ENCODE measurements around the gene VTN.

VTN gene

DNA sequence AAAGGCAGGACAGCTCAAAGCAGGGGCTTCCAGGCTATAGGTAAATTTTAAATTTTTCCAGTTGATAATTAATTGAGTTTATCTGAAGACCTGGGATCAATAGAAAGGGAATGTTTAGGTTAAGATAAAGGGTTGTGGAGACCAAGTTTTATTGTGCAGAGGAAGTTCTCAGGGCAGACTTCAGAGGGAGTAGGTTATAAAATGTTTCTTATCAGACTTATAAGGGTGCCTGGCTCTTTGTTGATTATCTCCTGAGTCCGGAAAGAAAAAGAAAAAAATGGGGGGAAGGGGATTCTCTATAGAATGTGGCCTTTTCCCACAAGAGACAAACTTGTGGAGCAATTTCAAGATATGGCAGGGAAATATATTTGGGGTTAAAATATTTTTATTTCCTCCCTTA, 20.0 kb upstream of the VTN start:
- no peak for TF ChIP-seq GATA1 (IDR thresholded peaks at IDR 0.05; ENCODE audit: low read depth, low read length)
- peak in 1 of 2 experiments; percentile 38 for DNase-seq

DNA sequence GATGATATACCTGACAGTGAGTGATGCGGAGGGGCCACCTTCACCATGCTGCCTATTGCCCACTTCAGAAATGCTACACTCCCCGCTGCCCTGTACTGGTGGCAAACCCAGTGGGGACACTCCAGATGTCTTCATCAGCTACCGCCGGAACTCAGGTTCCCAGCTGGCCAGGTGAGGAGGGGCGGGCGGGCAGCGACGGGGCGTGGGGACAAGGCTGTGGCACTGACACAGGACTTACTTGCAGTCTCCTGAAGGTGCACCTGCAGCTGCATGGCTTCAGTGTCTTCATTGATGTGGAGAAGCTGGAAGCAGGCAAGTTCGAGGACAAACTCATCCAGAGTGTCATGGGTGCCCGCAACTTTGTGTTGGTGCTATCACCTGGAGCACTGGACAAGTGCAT, 18.0 kb upstream of the VTN start:
- TF ChIP-seq POLR2A (IDR thresholded peaks at IDR 0.05; ENCODE audit: low read length): no peak
- TF ChIP-seq GATA1 (IDR thresholded peaks at IDR 0.05; ENCODE audit: low read depth, low read length): no peak

DNA sequence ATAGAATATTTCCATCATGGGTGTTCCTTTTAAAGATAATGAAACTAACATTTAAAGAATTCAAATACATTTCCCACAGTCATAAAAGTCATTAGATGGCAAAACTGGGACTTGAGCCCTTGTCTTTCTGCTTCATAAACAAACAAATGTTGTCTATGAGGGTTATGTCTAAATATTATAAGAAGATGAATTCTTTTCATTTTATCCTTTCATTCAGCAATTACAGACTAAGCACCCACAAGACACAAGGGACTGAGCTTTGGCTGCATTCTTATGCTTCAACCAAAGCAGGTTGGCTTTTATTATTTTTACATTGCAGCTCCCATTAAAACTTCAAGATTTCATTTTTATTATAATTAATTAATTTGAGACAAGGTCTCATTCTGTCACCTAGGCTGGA, 16.3 kb upstream of the VTN start:
- no peak for TF ChIP-seq GATA1 (IDR thresholded peaks at IDR 0.05; ENCODE audit: low read depth, low read length)
- TF ChIP-seq POLR2A (IDR thresholded peaks at IDR 0.05; ENCODE audit: low read length): no peak
- no peak for DNase-seq

More for the DNA sequence above, 18.0 kb upstream of the VTN start:
- no peak for DNase-seq

DNA sequence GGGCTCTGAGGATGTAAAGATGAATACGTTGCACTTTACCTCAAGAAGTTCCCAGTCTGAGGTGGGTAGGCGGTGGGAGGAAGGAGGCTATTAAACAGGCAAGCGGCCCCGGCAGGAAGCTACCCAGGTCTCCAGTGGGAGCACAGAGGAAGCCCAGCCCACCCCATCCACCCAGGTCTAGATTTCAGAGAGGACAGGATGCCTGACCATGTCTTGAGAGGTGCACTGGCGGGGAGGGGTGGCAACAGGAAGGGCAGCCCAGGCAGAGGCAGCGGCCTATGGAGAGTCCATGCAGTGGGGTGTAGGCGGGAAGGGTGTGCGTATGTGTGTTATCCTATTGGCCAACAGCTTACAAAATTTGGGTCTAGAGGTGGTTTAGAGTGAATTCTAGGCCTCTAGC, 15.3 kb upstream of the VTN start:
- no peak for DNase-seq
- TF ChIP-seq POLR2A (IDR thresholded peaks at IDR 0.05; ENCODE audit: low read length): no peak
- no peak for TF ChIP-seq GATA1 (IDR thresholded peaks at IDR 0.05; ENCODE audit: low read depth, low read length)

DNA sequence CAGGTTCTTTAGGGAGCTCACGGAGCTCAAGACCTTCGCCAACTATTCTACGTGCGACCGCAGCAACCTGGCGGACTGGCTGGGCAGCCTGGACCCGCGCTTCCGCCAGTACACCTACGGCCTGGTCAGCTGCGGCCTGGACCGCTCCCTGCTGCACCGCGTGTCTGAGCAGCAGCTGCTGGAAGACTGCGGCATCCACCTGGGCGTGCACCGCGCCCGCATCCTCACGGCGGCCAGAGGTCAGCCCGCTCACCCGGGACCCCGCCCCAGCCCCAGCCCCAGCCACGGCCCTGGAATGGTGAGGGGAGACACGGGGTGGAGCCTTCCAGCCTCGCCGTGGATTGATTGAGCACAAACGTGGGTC, 14.9 kb upstream of the VTN start:
- TF ChIP-seq POLR2A (IDR thresholded peaks at IDR 0.05; ENCODE audit: low read length) (no peak), GATA1 (IDR thresholded peaks at IDR 0.05; ENCODE audit: low read depth, low read length) (no peak)
- no peak for DNase-seq

DNA sequence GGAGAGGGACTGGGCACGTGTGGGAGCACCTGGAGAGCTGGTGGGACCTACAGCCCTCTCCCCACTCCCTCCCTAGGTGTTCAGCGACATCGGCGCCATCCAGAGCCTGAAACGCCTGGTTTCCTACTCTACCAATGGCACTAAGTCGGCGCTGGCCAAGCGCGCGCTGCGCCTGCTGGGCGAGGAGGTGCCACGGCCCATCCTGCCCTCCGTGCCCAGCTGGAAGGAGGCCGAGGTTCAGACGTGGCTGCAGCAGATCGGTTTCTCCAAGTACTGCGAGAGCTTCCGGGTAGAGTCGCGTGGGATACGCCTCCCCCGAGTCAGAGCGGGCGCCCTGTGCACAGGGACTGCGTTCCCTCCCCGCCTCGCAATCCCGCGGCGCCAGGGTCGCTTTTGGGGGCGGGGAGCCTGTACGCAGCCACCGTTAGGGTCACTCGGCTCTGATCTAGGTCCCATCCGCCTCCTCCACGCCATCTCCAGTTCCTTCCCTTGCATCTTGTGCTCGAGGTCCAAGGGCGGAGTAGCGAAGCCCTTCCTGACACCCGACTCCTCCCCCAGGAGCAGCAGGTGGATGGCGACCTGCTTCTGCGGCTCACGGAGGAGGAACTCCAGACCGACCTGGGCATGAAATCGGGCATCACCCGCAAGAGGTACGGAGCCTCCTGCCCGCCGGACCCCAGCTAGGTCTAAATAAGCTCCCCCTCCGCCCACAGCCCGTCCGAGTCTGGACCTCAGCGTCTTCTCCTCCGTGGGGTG, 14.4 kb upstream of the VTN start:
- TF ChIP-seq POLR2A (IDR thresholded peaks at IDR 0.05; ENCODE audit: low read length): peak; percentile 73
- no peak for TF ChIP-seq GATA1 (IDR thresholded peaks at IDR 0.05; ENCODE audit: low read depth, low read length)
- peak; percentile 27 to 53 for DNase-seq

DNA sequence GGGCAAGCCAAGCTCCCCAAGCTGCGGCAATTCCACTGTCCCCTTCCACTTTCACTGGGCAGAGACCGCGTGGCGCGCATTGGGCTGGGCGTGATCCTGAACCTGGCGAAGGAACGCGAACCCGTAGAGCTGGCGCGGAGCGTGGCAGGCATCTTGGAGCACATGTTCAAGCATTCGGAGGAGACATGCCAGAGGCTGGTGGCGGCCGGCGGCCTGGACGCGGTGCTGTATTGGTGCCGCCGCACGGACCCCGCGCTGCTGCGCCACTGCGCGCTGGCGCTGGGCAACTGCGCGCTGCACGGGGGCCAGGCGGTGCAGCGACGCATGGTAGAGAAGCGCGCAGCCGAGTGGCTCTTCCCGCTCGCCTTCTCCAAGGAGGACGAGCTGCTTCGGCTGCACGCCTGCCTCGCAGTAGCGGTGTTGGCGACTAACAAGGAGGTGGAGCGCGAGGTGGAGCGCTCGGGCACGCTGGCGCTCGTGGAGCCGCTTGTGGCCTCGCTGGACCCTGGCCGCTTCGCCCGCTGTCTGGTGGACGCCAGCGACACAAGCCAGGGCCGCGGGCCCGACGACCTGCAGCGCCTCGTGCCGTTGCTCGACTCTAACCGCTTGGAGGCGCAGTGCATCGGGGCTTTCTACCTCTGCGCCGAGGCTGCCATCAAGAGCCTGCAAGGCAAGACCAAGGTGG, 11.2 kb upstream of the VTN start:
- DNase-seq: peak; percentile 49 to 65

DNA sequence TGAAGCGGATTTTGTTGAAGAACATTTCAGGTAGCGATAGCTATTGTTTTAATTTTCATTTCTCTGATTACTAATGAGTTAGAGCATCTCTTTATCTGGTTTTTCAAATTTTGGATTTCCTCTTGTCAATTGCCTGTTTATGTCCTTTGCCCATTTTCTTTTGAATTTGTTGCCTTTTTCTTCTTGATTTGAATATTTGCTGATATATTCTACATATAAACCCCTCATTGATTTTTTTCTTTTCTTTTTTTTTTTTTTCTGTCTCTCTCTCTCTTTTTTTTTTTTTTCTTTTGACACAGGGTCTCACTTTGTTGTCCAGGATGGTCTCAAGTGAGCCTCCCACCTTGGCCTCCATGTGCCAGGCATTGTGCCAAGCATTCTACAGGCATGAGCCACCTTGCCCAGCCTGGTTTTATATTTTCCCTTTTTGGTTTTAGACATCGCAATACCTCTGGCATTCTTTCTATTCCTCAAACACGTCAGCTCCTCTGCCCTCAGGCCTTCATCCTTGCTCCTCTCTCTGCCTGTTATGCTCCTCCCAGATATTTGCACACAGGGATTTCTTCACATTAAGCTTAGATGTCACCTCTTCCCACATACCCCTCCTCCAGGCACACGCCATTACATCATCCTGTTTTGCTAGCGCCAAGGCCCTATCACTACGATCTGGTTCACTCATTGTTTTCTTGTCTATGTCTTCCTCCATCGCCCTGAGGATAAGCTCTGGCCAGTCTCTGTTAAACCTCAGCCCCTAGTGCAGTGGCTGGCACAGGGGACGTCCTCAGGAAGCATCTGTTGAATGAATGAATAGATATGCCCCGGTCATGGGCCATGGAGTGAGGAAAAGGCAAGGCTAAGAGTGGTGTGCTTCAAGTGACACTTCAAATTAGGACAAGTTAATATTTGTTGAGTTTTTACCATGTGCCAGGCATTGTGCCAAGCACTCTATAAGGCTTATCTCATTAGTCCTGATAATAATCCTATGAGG, 10.0 kb upstream of the VTN start:
- DNase-seq: no peak
- TF ChIP-seq POLR2A (IDR thresholded peaks at IDR 0.05; ENCODE audit: low read length) (no peak), GATA1 (IDR thresholded peaks at IDR 0.05; ENCODE audit: low read depth, low read length) (no peak)

More for the DNA sequence above, 11.2 kb upstream of the VTN start:
- TF ChIP-seq POLR2A (IDR thresholded peaks at IDR 0.05; ENCODE audit: low read length): no peak
- no peak for TF ChIP-seq GATA1 (IDR thresholded peaks at IDR 0.05; ENCODE audit: low read depth, low read length)

DNA sequence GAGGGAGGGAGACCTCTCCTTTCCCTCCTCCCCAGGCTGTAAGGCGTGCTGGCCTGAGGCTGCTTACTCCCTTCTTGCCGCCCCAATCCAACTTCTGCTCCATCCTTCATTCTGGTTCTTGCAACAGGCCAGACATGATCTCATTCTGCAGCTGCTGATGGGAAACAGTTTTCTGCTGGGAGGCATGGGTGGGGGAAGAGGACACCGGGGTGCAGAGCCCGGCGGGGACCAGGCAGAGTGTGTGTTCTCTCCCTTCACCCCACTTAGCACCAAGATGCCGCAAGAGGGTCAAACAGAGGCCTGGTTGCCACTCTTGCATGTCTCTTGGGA, 2.8 kb upstream of the VTN start:
- TF ChIP-seq POLR2A (IDR thresholded peaks at IDR 0.05; ENCODE audit: low read length) (no peak), GATA1 (IDR thresholded peaks at IDR 0.05; ENCODE audit: low read depth, low read length) (no peak)
- no peak for DNase-seq

DNA sequence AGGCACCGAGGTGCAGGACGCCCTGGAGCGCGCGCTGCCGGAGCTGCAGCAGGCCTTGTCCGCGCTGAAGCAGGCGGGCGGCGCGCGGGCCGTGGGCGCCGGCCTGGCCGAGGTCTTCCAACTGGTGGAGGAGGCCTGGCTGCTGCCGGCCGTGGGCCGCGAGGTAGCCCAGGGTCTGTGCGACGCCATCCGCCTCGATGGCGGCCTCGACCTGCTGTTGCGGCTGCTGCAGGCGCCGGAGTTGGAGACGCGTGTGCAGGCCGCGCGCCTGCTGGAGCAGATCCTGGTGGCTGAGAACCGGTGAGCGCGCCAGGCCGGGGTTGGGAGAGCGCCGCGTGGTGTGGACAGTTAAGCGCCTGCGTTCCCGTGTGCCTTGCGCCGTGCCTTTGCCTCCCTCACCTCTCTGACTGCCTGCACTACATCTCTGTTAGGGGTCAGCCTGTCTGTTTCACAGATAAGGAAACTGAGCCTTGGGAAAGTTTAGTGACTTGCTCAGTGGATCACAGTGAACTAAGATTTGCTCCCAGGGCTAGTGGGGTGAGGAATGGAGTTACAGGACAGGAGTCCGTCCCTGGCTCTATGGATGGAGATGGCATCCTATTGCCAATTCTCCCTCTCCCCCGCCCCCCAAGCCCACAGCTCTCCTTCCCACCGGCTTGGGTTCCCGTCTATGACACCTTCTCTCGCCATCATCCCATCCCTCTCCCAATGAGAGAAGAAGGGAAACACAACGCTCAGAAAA, 2.3 kb upstream of the VTN start:
- TF ChIP-seq GATA1 (IDR thresholded peaks at IDR 0.05; ENCODE audit: low read depth, low read length) (no peak), POLR2A (IDR thresholded peaks at IDR 0.05; ENCODE audit: low read length) (no peak)
- no peak for DNase-seq

DNA sequence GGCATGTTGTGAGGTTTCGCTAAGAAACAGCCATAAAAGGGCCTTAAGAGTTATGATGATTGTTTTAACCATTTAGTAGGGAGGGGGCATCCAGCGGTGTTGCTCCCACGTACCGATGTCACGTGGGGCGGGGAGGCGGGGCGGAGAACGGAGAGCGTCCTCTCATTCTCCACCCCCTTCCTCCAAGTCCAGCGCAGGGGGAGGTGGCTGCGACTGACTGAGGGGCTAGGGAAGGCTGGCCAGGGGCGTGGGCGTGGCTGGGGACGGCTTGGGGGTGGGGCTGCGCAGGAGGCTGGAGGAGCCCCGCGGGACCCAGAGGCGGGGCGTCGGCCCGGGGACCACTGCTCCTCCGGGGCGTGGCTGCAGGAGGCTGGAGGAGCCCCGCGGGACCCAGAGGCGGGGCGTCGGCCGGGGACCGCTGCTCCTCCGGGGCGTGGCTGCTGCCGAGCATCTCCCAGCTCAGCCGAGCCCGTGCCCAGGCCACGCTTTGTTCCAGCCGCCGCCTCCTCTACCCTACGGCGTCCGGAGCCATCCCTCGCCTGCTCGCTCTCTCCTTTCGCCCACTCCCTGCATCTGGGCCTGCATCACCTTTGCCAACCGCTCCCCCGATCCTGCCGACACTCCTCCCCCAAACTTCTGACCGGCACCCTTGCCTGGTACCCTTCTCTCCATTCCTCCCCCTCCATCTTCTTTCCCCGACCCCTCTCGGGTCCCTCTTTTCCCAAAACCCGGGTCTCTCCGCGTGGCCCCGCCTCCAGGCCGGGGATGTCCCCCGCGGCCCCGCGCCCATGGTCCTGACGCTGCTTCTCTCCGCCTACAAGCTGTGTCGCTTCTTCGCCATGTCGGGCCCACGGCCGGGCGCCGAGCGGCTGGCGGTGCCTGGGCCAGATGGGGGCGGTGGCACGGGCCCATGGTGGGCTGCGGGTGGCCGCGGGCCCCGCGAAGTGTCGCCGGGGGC, 1.4 kb upstream of the VTN start, which contains the start of gene SARM1:
Gene SARM1 (plus strand): TSS at position 450 of the 958 bp plus-strand sequence. CDS start 339 bp downstream, at position 789.
- no peak for TF ChIP-seq POLR2A (IDR thresholded peaks at IDR 0.05; ENCODE audit: low read length)
- no peak for TF ChIP-seq GATA1 (IDR thresholded peaks at IDR 0.05; ENCODE audit: low read depth, low read length)
- peak; percentile 49 to 58 for DNase-seq

DNA sequence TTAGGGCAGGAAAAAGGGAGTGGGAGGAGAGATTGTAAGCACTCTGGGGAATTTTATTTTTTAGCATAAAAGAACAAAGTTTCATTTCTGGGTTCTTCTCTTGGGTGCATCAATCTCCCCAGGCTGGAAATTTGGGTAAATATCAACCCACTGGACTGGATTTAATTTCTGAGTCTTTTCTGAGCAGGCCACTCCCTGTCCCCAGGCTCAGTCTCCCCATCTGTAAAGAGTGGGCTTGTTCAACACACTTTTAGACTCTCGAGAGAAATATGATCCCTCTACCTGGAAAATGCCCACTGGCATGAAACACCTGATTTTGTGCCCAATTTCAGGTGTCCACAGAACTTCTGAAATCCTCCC, 617 bp upstream of the VTN start:
- TF ChIP-seq GATA1 (IDR thresholded peaks at IDR 0.05; ENCODE audit: low read depth, low read length): no peak
- DNase-seq: no peak

DNA sequence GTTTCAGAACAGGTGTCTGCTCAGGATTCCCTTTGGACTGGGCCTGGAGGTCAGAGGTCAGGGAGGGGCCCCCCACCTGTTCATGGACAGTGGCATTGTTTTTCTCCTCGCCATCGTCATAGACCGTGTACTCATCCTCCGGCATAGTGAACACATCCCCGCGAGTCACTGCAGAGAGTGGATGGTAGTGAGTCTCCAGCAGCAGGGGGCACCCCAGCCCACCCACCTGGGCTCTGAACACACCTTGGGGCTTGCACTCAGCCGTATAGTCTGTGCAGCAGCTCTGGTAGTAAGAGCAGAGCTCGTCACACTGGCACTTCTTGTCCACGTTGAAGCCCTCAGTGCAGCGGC, 448 bp downstream of the VTN start:
- TF ChIP-seq POLR2A (IDR thresholded peaks at IDR 0.05; ENCODE audit: low read length) (no peak), GATA1 (IDR thresholded peaks at IDR 0.05; ENCODE audit: low read depth, low read length) (no peak)
- DNase-seq: no peak

Measured in erythroblast (primary cell).